Brain pericyte (primary cell): Measurements from ENCODE around the gene VSTM2L.

ENCODE experiments used
- DNase-seq: peaks from one replicate; pipeline ENCODE4 v3.0.0-alpha.2; 2012; ENCODE audit warnings: low read depth, low spot score

Gene VSTM2L

GRCh38 chr20:37899105-37900045, 3.6 kb upstream of the VSTM2L start:
- DNase-seq, result no peak

GRCh38 chr20:37901240-37901639, 1.7 kb upstream of the VSTM2L start:
- DNase-seq, result no peak

DNA sequence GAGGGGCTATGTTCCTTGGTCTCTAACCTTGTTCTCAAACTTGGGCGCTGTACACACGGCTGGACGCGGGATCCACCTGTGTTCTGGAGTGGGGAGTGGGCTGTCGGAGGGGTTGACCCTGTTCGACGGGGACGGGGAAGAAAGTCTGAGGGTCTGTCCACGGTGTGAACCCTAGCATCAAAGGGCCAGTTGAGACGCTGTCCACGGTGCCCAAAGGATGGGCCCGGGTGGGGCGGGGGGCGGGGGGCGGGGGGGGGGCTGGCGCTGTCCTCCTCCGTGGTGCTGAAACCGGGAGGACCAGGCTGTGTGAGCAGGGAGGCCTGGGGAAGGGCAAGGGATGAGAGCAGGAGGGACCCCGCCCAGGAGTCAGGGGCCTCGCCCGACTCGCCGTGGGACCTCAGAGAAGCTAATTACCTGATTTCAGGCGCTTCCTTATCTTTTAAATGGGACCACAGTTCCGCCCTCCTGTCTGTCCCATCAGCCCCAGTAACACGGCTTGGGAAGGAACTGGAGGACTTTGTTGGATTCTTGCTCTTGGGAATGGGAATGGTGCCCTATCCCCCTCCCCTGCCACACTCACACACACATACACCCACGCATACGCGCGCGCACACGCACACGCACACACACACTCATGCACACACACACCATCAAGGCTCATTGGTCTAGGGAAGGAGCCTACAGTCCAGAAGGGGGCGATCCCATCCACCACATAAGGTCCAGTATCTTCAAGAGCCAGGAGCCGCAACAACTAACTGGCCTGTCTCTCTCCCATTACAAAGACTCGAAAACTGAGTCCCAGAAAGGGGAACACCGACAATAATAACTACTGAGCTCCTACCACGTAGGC, 1.0 kb upstream of the VSTM2L start:
- no peak for DNase-seq

GRCh38 chr20:37903317-37904007, 535 bp downstream of the VSTM2L start:
- no peak for DNase-seq

DNA sequence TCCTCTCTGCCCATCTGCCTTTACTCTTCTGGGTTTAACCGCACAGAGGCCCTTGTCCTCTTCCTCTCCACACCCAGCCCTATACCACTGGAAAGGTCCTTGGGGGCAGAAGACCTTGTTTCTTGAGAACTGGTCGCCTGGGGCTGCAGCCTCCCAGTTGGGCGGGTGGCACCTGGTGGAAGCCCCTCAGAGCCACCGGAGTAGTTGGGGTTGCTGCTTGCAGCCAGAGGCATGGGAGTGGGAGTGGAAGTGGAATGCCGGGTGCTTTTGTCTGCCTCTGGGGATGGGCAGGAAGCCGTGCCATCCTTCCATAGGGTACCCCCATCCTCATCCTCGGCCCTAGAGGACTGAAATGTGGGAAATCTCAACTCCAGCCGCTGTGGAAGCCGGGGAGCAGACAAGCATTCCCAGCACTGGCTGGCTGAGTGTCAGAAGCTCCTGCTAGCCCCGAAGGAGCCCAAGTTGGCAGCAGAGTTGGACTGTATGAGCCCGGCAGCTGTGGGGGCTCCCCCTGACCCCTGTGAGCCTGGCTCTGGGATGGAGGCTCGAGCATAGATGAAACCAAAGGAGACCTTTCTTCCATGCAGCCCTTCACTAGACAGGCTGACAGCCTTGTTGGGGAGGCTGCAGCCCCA, 1.2 kb downstream of the VSTM2L start:
- no peak for DNase-seq

GRCh38 chr20:37904845-37905373, 2.0 kb downstream of the VSTM2L start:
- no peak for DNase-seq

DNA sequence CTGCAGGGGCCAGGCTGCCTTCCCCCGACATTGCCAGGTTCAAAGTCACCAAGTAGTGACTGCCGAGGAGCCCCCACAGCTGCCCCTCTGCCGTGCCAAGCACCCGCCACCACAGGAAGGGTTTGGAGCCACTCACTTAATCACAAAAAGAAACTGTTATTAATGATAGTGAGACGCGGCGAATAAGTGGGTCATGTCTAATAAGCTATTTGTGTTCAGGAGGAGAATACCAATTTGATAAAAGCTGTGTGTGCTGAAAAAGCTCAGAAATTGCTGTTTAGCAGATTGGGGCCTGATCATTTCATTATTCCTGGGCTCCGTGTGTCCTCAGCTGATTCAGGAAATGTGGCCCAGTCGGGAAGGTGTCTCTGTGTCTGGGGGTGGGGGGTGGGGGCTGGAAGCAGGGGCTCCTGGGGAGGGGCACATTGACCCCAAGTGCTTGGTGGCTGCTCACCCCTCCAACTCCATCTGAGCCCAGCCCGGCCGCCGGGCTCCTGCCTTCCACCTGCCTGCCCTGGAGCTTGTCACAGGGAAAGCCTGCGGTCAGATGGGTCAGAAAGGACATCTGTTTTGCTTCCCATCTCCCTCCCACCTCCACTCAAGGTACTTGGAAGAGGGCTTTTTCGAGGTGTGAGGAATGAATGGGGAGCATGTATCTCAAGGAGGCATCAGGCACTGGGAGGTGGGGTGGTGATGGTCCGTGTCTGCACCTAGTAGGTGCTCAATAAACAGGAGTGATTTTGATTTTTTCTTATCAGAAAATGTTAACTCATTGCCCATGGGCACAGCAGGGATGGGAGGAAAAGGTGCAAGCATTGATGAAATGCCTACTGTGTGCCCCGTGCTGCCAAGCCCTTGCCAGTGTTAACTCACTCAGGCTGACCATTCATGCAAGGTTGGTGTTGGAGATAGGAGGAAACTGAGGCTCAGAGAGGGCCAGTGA, 3.0 kb downstream of the VSTM2L start:
- DNase-seq, result no peak

- no peak for DNase-seq
Observed at GRCh38 chr20:37907330-37907676, 4.4 kb downstream of the VSTM2L start.

DNA sequence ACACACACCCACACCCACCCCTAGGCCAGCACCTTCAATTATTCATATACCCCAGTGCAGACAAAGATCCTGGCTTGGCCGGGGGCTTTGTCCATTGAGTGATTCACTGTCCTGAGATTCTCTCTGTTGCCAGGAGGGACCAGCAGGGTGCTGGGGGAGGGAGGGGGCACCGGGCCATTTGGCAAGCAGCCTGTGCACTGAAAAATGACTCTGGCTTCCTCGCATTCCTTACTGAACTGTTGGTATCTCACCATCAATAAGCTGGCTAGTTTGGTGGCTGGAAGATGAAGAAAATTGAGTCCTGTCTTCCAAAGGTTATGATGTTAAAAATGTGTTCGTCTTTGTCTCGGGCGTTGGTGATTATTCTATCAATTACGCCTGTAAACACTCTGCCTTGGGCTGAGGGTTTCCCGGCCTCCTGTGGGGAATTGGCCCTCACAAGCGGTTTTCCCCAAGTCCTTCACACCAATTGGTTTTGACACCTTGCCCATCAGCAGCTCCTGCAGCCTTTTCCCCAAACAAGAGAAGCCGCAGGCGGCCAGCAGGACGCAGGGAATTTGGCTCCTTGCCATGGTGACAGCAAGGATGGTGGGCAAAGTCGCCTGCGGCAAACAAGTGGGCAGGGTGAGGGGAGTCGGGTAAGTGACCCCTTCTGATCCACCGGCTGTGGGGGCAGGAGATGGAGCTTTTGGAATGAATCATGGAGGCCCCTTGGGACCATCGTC, 4.9 kb downstream of the VSTM2L start:
- peak; percentile 55 for DNase-seq

- DNase-seq, result no peak
Observed at GRCh38 chr20:37911261-37911660, 8.3 kb downstream of the VSTM2L start.

DNA sequence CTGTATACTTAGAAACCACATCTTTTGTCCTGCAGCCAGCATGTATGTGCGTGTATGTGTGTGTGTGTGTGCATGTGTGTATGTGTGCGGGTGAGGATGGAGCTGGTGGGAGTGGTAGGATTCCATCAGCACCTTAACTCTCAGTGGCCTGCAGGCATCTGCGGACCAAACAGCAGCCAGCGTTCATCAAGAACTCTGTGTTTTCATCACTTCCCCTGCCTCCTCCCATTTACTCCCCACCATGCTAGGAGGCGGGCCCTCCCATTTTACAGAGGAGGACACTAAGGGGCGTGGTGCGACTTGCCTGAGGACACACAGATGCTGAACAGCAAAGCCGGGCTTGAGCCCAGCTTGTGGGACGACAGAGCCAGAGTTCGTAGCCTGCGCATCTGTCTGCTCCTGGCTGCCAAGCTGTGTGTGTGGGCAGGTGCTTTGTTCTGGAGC, 8.9 kb downstream of the VSTM2L start:
- no peak for DNase-seq

DNA sequence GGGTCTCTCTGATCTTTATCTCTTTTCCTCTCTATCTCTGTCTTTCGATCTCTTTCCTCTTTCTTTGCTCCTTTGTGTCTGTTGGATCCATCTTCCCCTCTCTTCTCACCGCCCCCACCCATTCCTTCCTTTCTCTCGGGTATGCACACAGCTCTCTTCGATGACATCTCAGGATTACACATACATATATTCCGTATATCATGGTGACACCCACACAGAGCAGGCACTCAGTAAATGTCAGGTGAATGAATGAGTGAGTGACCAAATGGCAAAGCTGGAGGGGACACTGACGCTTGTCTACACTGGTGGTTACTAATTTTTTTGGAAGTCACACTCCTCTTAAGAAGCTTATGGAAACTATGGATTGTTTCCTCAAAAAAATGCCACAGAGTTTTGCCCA, 9.9 kb downstream of the VSTM2L start:
- no peak for DNase-seq

- DNase-seq, result no peak
Observed at GRCh38 chr20:37913567-37914366, 10.8 kb downstream of the VSTM2L start.

DNA sequence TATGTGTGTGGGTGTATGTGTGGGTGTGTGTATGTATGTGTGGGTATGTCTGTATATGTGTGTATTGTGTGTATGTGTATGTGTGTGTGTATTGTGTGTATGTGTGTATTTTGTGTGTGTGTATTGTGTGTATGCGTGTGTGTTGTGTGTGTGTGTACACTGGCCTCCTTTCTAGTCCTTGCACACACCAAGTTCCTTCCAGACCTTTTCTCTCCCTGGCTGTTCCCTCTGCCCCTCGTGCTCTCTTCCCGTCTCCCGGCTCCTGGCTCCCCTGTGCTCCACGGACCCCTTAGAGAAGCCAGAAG, 11.4 kb downstream of the VSTM2L start:
- DNase-seq, result no peak

DNA sequence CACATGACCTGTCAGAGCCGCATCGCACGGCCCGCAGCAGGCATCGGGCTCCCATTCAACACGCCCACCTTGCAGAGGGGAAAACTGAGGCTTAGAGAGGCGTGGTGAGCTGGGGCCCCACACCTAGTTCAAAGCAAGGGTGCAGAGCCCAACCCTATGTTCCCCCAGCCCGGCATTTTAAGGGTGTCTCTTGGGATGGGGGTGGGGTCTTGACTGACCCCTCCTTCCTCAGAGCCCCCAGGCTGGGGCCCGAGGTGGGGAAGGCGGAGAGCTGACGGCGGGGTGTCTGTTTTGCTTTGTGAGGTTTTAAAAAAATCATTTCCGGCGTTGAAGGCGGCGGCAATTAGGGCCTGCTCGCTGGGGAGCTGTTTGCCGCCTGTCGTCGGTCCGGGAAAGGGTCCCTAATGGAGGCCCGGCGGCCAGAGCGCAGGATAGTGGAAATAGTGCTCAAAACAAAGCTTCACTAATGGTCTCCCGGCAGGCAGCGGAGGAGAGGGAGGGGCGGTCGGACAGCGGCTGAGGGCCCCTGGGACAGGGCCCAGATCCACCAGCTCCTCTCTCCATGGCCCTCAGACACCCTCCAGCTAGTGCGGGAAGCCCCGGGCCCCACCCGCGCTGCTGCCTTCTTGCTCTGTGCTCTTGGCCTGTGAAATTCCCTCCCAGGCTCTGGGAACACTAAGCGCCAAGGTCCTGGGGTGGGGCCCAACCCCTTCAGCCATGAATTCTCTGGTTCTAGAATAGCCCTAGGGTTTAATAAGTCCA, 11.9 kb downstream of the VSTM2L start:
- DNase-seq, result no peak

DNA sequence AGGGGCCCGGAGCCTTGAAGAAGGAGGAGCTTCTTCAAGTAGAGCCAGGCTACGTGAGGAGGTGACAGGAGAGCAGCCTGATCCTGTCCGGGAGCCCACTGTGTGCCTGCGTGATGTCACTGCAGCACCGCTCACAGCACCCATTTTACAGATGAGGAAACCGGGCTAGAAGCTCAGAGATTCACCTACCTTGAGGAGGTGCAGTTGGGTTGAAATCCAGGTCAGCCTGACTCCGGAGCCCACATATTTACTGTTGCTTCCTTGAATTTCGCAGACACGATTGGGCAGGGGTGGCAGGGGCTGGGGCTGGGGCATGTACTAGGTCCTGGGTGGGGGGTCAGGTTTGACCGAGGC, 12.5 kb downstream of the VSTM2L start:
- DNase-seq, result no peak

- DNase-seq, result no peak
Observed at GRCh38 chr20:37915800-37916570, 13.1 kb downstream of the VSTM2L start.
